Heart left ventricle (tissue), 16 donors: ENCODE results near the gene BDP1. TPM values are rescaled to one million over a fixed set of nuclear protein-coding genes. Genes with fewer than 3 reads are reported as not detected.
"Not testable (repeated sequence)": the region's sequence is repeated elsewhere in the genome, so short reads cannot be mapped to it uniquely, and the experiment has no call there.

Experiments used
- ATAC-seq, 4 donors: fragments of 200-7000 bp; cut with Tn5 transposase; one replicate each; pipeline ENCODE4 v1.9.1; 2020 to 2022; ENCODE audit warnings: moderate library complexity in 4 of 4, mild to moderate bottlenecking in 3 of 4, moderate number of reproducible peaks in 1 of 4
- DNase-seq, 5 donors: peaks; one replicate each; pipeline ENCODE4 v3.0.0-alpha.2; 2020
- H3K27ac ChIP-seq, 12 donors: fragments of 200-600 bp; sonication (generic) in 4 of 12; one replicate each; pipeline versions ENCODE4 v1.5.0 to v1.8.0; 2016 to 2022; ENCODE audit warnings: mild to moderate bottlenecking in 2 of 12
- H3K27me3 ChIP-seq, 9 donors: fragments of 200-600 bp; sonication (generic) in 2 of 9; one replicate each; pipeline versions ENCODE4 v1.5.1 to v1.8.0; 2016 to 2022; ENCODE audit warnings: mild to moderate bottlenecking in 3 of 9
- H3K36me3 ChIP-seq, 9 donors: fragments of 200-600 bp; sonication (generic) in 2 of 9; one replicate each; pipeline versions ENCODE4 v1.5.0 to v1.8.0; 2018 to 2022; ENCODE audit warnings: mild to moderate bottlenecking in 2 of 9
- H3K4me1 ChIP-seq, 12 donors: fragments of 200-600 bp; sonication (generic) in 4 of 12; one replicate each; pipeline versions ENCODE4 v1.5.0 to v1.8.0; 2016 to 2022; ENCODE audit warnings: mild to moderate bottlenecking in 3 of 12
- H3K4me3 ChIP-seq, 12 donors: fragments of 200-600 bp; sonication (generic) in 4 of 12; one replicate each; pipeline versions ENCODE4 v1.5.0 to v1.8.0; 2017 to 2022; ENCODE audit warnings: mild to moderate bottlenecking in 9 of 12, moderate library complexity in 4 of 12
- H3K9me3 ChIP-seq, 12 donors: fragments of 200-600 bp; sonication (generic) in 4 of 12; one replicate each; pipeline versions ENCODE4 v1.5.0 to v1.8.0; 2016 to 2022; ENCODE audit warnings: mild to moderate bottlenecking in 1 of 12
- CTCF ChIP-seq, 12 donors: fragments of 200-600 bp; sonication (generic) in 4 of 12; IDR thresholded peaks; one replicate each; pipeline versions ENCODE4 v1.5.0 to v1.8.0; 2018 to 2022; ENCODE audit warnings: antibody characterized with exemption in 12 of 12, mild to moderate bottlenecking in 5 of 12
- POLR2A ChIP-seq, 2 donors: fragments of 450-650 bp; IDR thresholded peaks; one replicate each; pipeline ENCODE4 v1.6.1; 2017; ENCODE audit warnings: antibody characterized with exemption in 2 of 2, mild to moderate bottlenecking in 2 of 2, moderate library complexity in 2 of 2
- WGBS, 4 donors: extraction: QIAGEN DNeasy Blood & Tissue Kit in 2 of 4; methylation state at CpG; one replicate each; pipeline versions ENCODE4 v1.1.5 to v1.1.7; 2013 to 2018; 5-methylcytosine and 5-hydroxymethylcytosine counted together
- intact Hi-C, 10 donors: fragments of 100-400 bp; cut with DNase I; formaldehyde crosslinking; loops; one replicate each; pipeline versions ENCODE4 v1.11.1 to v1.14.2; 2022
- polyA plus RNA-seq, 2 donors: library from polyadenylated mRNA; stranded (reverse); fragments of 200-250 nt; gene quantifications; one replicate each; pipeline ENCODE4 v1.2.3, GENCODE V29; 2013
- total RNA-seq, 9 donors: library from RNA; depleted of rRNA in 2 of 9; stranded (reverse); fragments of >200 nt in 2 of 9; fragmentation: NEBNext Ultra II Directional in 3 of 9; extraction: Animal tissue kit (Norgen Biotek cat#: 25700) in 3 of 9; gene quantifications; one replicate each; pipeline versions ENCODE4 v1.1.0 to v1.2.4, GENCODE V29; 2016 to 2023
- donor health status: ischemic (EF 13 %, LVEDD 7.1; RV severe dilation, severe dysfunction).
- donor health status: healthy with polysubstance abuse.
- donor health status: DM: no; HTN: yes; CAD: no.
- donor health status: DM: no; HTN: no; CAD: no.
- donor health status: ischemic (EF 25% LVEDD 6.9; RV normal size, moderate dysfunction).
- donor health status: ischemic (EF 25% LVEDD 5.7; RV mildly dilated, moderate dysfunction).
- donor health status: healthy.
- donor health status: DM: yes; HTN: yes; CAD: no.
- donor health status: ischemic (EF 35%, LVEDD 5.7; RV mildly dilated, moderate dysfunction).
- donor health status: nonischemic (EF 11% LVEDD 7.7; RV severe dilation, severe dysfunction).
- donor health status: DM: yes; HTN: yes; CAD: no.
- donor health status: PGD.
- donor health status: ischemic (EF 29% LVEDD 5.4; RV normal size, mild dysfunction).
- donor health status: nonischemic (EF 23%, LVEDD 6.1; RV moderate dilation, normal function).

BDP1 gene
- total and polyA plus RNA-seq, 11 donors, result 9.9 to 18.3 (median 16.6) TPM

GRCh38 chr5:71481441-71481840 lies 26.0 kb downstream of the BDP1 start:
- Histone ChIP-seq H3K9me3 (no peaks in the 10 kb centered on the region), H3K36me3 (peaks cover 0 to 96% (median 81%) of the 10 kb centered on the region in 9 donors), H3K4me3 (no peak overlapping the region), H3K27me3 (no peaks in the 10 kb centered on the region), H3K4me1 (peaks cover 0 to 11% (median 7%) of the 10 kb centered on the region in 12 donors), H3K27ac (no peak overlapping the region)
- TF ChIP-seq CTCF (IDR thresholded peaks at IDR 0.05), result no peak
- TF ChIP-seq POLR2A (IDR thresholded peaks at IDR 0.05), result no peak
- ATAC-seq (no peak), DNase-seq (no peak)
- intact Hi-C loops, result no loop called here

GRCh38 chr5:71482132-71482531 lies 26.7 kb downstream of the BDP1 start:
- no peaks in the 10 kb centered on the region for H3K9me3 ChIP-seq
- TF ChIP-seq POLR2A (IDR thresholded peaks at IDR 0.05), result no peak
- TF ChIP-seq CTCF (IDR thresholded peaks at IDR 0.05), result no peak
- H3K27ac ChIP-seq, result no peak overlapping the region
- peaks cover 3 to 96% (median 81%) of the 10 kb centered on the region in 9 donors for H3K36me3 ChIP-seq
- H3K4me3 ChIP-seq, result no peak overlapping the region
- 34 to 52% (median 35%) methylated on average over 2 of the region's 2 CpGs for WGBS, 4 donors
- peak in 1 of 4 donors; percentile 24 for ATAC-seq
- H3K27me3 ChIP-seq, result no peaks in the 10 kb centered on the region
- no peak for DNase-seq
- intact Hi-C loops, result no loop called here
- H3K4me1 ChIP-seq, result peaks cover 0 to 11% (median 7%) of the 10 kb centered on the region in 12 donors

GRCh38 chr5:71483355-71483754 lies 27.9 kb downstream of the BDP1 start:
- no peak for ATAC-seq
- 94 to 97% (median 96%) methylated on average over 2 of the region's 2 CpGs for WGBS, 4 donors
- H3K9me3 ChIP-seq, result no peaks in the 10 kb centered on the region
- H3K4me1 ChIP-seq, result peaks cover 0 to 11% (median 7%) of the 10 kb centered on the region in 12 donors
- TF ChIP-seq CTCF (IDR thresholded peaks at IDR 0.05) (no peak), POLR2A (IDR thresholded peaks at IDR 0.05) (no peak)
- no peaks in the 10 kb centered on the region for H3K27me3 ChIP-seq
- no peak overlapping the region for H3K4me3 ChIP-seq
- no peak for DNase-seq
- intact Hi-C loops, result no loop called here
- no peak overlapping the region for H3K27ac ChIP-seq
- peaks cover 3 to 96% (median 81%) of the 10 kb centered on the region in 9 donors for H3K36me3 ChIP-seq

- no peak for ATAC-seq
- 90 to 93% (median 91%) methylated on average over 5 of the region's 5 CpGs for WGBS, 4 donors
- intact Hi-C loops, result no loop called here
Measured at GRCh38 chr5:71492817-71493615, 37.6 kb downstream of the BDP1 start.

GRCh38 chr5:71494202-71494601 lies 38.8 kb downstream of the BDP1 start:
- DNase-seq, ATAC-seq, intact Hi-C loops: not testable (repeated sequence)

More at GRCh38 chr5:71492817-71493615, 37.6 kb downstream of the BDP1 start:
- Histone ChIP-seq H3K27me3 (no peaks in the 10 kb centered on the region), H3K27ac (no peak overlapping the region), H3K36me3 (peaks cover 0 to 100% (median 98%) of the 10 kb centered on the region in 9 donors), H3K9me3 (no peaks in the 10 kb centered on the region), H3K4me1 (no peaks in the 10 kb centered on the region), H3K4me3 (no peak overlapping the region)
- TF ChIP-seq CTCF (IDR thresholded peaks at IDR 0.05), result no peak
- DNase-seq, result no peak

GRCh38 chr5:71498756-71499155 lies 43.3 kb downstream of the BDP1 start:
- not testable (repeated sequence) for H3K4me3 ChIP-seq, H3K9me3 ChIP-seq, H3K27me3 ChIP-seq, ATAC-seq, H3K4me1 ChIP-seq, DNase-seq, H3K27ac ChIP-seq
- 91 to 96% (median 94%) methylated on average over 9 of the region's 9 CpGs for WGBS, 4 donors
- H3K36me3 ChIP-seq, result peaks cover 0 to 100% (median 98%) of the 10 kb centered on the region in 9 donors
- intact Hi-C loops, result loop anchor here in 1 of 10 donors (5.0 kb wide), 1 partner anchor 36 kb away; no protein-coding TSS in a partner anchor

More at GRCh38 chr5:71494202-71494601, 38.8 kb downstream of the BDP1 start:
- not testable (repeated sequence) for H3K27me3 ChIP-seq, H3K4me1 ChIP-seq, H3K4me3 ChIP-seq, H3K27ac ChIP-seq, H3K9me3 ChIP-seq
- peaks cover 0 to 100% (median 98%) of the 10 kb centered on the region in 9 donors for H3K36me3 ChIP-seq
- WGBS, 4 donors, result 91 to 94% (median 93%) methylated on average over 4 of the region's 4 CpGs
